ENCODE data around the gene YY1. TPM values are rescaled to one million over a fixed set of nuclear protein-coding genes. Genes with fewer than 3 reads are reported as not detected.

Gene YY1
- total RNA-seq, 1 donor from 2014 or later, result 43.0 TPM

DNA sequence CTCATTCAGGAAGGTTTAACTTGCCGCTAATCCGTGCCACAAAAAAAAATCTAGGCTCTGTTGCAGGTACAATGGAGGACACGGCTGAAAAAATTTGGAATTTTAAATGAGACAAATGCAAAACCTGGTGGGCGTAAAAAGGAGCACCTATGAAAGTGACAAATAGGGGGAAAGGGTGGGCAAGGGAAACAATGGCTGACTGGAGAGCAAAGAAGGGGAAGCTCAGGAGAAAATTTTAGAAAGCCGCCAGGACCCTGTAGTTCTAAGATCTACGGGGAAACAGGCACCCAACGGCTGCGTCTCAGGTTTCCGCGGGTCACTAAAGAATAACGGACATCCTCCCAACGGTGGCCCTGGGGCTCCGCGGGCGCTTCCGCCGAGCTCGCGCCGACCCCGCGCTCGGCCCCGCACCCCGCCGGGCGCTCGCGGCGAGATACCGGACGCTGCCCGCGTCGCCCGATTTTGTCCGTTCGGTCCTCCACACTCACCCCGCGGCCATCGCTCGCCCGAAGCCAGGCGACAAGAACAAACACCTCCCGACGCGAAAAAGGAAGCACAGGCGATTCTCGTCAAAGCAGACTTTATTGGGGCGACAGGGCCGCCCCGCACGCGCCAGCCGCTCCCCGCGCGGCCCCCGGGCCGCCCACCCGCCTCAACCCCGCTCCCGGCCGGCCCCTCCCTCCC, 1.1 kb upstream of the YY1 start:
- H3K27ac ChIP-seq, result peak overlapping the region; percentile 99
- peaks cover 56% of the 10 kb centered on the region for H3K4me1 ChIP-seq
- TF ChIP-seq POLR2A (IDR thresholded peaks at IDR 0.05) (no peak), POLR2AphosphoS5 (IDR thresholded peaks at IDR 0.05; ENCODE audit: insufficient read depth in 1 of 2, low read depth in 1 of 2) (no peak)
- TF ChIP-seq, protein P1, sequence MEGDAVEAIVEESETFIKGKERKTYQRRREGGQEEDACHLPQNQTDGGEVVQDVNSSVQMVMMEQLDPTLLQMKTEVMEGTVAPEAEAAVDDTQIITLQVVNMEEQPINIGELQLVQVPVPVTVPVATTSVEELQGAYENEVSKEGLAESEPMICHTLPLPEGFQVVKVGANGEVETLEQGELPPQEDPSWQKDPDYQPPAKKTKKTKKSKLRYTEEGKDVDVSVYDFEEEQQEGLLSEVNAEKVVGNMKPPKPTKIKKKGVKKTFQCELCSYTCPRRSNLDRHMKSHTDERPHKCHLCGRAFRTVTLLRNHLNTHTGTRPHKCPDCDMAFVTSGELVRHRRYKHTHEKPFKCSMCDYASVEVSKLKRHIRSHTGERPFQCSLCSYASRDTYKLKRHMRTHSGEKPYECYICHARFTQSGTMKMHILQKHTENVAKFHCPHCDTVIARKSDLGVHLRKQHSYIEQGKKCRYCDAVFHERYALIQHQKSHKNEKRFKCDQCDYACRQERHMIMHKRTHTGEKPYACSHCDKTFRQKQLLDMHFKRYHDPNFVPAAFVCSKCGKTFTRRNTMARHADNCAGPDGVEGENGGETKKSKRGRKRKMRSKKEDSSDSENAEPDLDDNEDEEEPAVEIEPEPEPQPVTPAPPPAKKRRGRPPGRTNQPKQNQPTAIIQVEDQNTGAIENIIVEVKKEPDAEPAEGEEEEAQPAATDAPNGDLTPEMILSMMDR (IDR thresholded peaks at IDR 0.05), result no peak
- H3K27me3 ChIP-seq, result no peaks in the 10 kb centered on the region
- intact Hi-C loops (cut with DNase I), result loop anchor here (5.0 kb wide), 1 partner anchor 69 kb away; the partner anchor contains the start of gene SLC25A29
- peak overlapping the region; percentile 84 to 100 for H3K4me3 ChIP-seq
- no peak for DNase-seq (ENCODE audit: extremely low spot score in 2 of 2)
- H3K9me3 ChIP-seq, result no peaks in the 10 kb centered on the region
- no peaks in the 10 kb centered on the region for H3K36me3 ChIP-seq

DNA sequence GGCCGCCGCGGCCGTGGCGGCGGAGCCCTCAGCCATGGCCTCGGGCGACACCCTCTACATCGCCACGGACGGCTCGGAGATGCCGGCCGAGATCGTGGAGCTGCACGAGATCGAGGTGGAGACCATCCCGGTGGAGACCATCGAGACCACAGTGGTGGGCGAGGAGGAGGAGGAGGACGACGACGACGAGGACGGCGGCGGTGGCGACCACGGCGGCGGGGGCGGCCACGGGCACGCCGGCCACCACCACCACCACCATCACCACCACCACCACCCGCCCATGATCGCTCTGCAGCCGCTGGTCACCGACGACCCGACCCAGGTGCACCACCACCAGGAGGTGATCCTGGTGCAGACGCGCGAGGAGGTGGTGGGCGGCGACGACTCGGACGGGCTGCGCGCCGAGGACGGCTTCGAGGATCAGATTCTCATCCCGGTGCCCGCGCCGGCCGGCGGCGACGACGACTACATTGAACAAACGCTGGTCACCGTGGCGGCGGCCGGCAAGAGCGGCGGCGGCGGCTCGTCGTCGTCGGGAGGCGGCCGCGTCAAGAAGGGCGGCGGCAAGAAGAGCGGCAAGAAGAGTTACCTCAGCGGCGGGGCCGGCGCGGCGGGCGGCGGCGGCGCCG, 381 bp downstream of the YY1 start:
- H3K4me1 ChIP-seq, result peaks cover 69% of the 10 kb centered on the region
- intact Hi-C loops (cut with DNase I), result loop anchor here (5.0 kb wide), 1 partner anchor 68 kb away; the partner anchor contains the start of gene SLC25A29
- H3K9me3 ChIP-seq, result no peaks in the 10 kb centered on the region
- no peak for TF ChIP-seq POLR2A (IDR thresholded peaks at IDR 0.05)
- TF ChIP-seq, protein P1 (IDR thresholded peaks at IDR 0.05), result no peak
- TF ChIP-seq POLR2AphosphoS5 (IDR thresholded peaks at IDR 0.05; ENCODE audit: insufficient read depth in 1 of 2, low read depth in 1 of 2), result peak in 1 of 2 donors; percentile 11
- peak overlapping the region; percentile 84 to 100 for H3K4me3 ChIP-seq
- H3K27ac ChIP-seq, result peak overlapping the region; percentile 99
- no peak for DNase-seq (ENCODE audit: extremely low spot score in 2 of 2)
- no peaks in the 10 kb centered on the region for H3K36me3 ChIP-seq
- H3K27me3 ChIP-seq, result no peaks in the 10 kb centered on the region

DNA sequence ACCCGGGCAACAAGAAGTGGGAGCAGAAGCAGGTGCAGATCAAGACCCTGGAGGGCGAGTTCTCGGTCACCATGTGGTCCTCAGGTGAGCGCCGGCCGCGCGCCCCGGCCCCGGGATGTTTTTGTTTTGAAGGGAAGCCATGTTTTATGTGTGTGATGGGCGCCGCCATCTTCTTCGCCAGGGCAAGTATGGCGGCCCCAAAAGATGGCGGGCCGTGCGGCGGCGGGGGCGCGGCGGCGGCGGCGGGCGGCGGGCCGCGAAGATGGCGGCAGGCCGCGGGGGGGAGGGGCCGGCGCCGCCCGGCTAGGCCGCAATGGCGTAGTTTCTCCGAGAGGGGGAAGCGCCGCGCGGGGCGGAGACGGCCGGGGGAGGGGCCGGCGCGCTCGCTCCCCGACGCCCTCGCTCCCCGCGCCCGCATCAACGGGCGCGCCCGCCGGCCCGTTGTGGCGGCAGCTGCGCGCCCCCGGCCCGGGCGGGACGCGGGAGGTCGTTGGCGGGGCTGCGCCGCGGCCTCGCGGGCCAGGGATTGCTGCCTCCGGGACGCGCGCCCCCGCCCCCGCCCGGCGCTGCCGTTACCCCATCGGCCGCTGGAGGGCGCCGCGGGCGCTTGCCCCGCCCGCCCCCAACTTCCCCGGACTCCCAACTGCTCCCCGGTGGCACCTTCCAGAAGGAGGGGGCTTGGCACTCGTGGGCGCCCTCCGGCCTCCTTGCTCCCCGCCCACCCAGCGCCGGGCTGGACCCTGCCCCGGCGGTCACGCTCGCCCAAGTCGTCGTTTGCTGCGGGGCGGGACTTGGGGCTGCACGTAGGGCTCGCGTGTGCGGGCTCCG, 1.1 kb downstream of the YY1 start:
- no peaks in the 10 kb centered on the region for H3K9me3 ChIP-seq
- intact Hi-C loops (cut with DNase I), result loop anchor here (5.0 kb wide), 2 partner anchors 67 to 142 kb away; partner anchors contain the start of gene SLC25A29
- H3K4me3 ChIP-seq, result peak overlapping the region; percentile 84 to 100
- peak overlapping the region; percentile 99 for H3K27ac ChIP-seq
- H3K27me3 ChIP-seq, result no peaks in the 10 kb centered on the region
- TF ChIP-seq, protein P1 (IDR thresholded peaks at IDR 0.05), result peak in 2 of 3 experiments; percentile 66 to 67
- no peak for TF ChIP-seq POLR2A (IDR thresholded peaks at IDR 0.05)
- peak in 1 of 2 donors; percentile 70 for TF ChIP-seq POLR2AphosphoS5 (IDR thresholded peaks at IDR 0.05; ENCODE audit: insufficient read depth in 1 of 2, low read depth in 1 of 2)
- peak in 1 of 2 donors; percentile 93 for DNase-seq (ENCODE audit: extremely low spot score in 2 of 2)
- H3K36me3 ChIP-seq, result no peaks in the 10 kb centered on the region
- H3K4me1 ChIP-seq, result peaks cover 69% of the 10 kb centered on the region

DNA sequence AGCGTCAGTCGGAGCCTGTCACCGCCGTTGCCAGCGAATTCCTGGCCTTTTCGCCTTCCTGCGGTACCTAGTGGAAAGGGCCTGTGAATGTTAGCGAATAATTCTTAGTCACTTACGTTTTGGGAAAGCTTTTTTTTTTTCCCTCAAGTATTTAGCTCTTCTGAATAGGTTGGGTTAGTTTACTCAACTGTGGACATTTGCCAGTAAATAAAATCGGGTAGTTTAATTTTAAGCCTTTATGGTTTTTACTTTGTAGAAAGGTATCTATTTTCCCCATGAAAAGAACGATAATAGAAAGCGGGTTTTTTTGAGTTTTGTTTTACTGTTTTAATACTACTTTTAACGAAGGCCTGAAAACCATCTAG, 1.7 kb downstream of the YY1 start:
- intact Hi-C loops (cut with DNase I), result loop anchor here (5.0 kb wide), 1 partner anchor 142 kb away; no protein-coding TSS in a partner anchor
- H3K4me1 ChIP-seq, result peaks cover 69% of the 10 kb centered on the region

More for the DNA sequence above, 1.7 kb downstream of the YY1 start:
- TF ChIP-seq POLR2A (IDR thresholded peaks at IDR 0.05), result no peak
- peak; percentile 9 to 69 for TF ChIP-seq POLR2AphosphoS5 (IDR thresholded peaks at IDR 0.05; ENCODE audit: insufficient read depth in 1 of 2, low read depth in 1 of 2)
- TF ChIP-seq, protein P1 (IDR thresholded peaks at IDR 0.05), result peak in 1 of 3 experiments; percentile 0
- Histone ChIP-seq H3K9me3 (no peaks in the 10 kb centered on the region), H3K27me3 (no peaks in the 10 kb centered on the region), H3K36me3 (no peaks in the 10 kb centered on the region), H3K4me3 (peak overlapping the region; percentile 84 to 100), H3K27ac (peak overlapping the region; percentile 99)
- DNase-seq (ENCODE audit: extremely low spot score in 2 of 2), result no peak

Measured in vagina (tissue), 2 donors.